GM12878 (cell line): Measurements from ENCODE around the gene DNAJB5. TPM values are rescaled to one million over a fixed set of nuclear protein-coding genes. Genes with fewer than 3 reads are reported as not detected.
A peak's percentile ranks its signal among the peaks of the same experiment; 100 is the strongest.

ENCODE experiments used
- CBX3 ChIP-seq: fragments of 200-600 bp; sonication (generic); IDR thresholded peaks from 2 replicates; pipeline ENCODE4 v1.6.1; 2016; ENCODE audit warnings: low read depth, borderline replicate concordance
- DPF2 ChIP-seq: fragments of 450-650 bp; IDR thresholded peaks from 2 replicates; pipeline ENCODE4 v1.6.1; 2017; ENCODE audit warnings: mild to moderate bottlenecking
- HDAC2 ChIP-seq: fragments of 200-600 bp; sonication (generic); IDR thresholded peaks from 2 replicates; pipeline ENCODE4 v1.6.1; 2017
- IKZF1 ChIP-seq: fragments of 450-650 bp; conservative IDR thresholded peaks from 2 replicates; pipeline ENCODE4 v1.6.1; 2017; ENCODE audit warnings: antibody characterized with exemption, mild to moderate bottlenecking
- IKZF2 ChIP-seq, 2 experiments: fragments of 450-650 bp; IDR thresholded peaks; 2 replicates each; pipeline ENCODE4 v1.6.1; 2017; ENCODE audit warnings: mild to moderate bottlenecking in 2 of 2, moderate library complexity in 2 of 2
- MEF2A ChIP-seq: IDR thresholded peaks from 2 replicates; pipeline ENCODE4 v1.6.1; 2011; ENCODE audit warnings: low read depth, mild to moderate bottlenecking, low read length, moderate library complexity; ENCODE audit not compliant: insufficient read depth
- NRF1 ChIP-seq: conservative IDR thresholded peaks from 2 replicates; pipeline ENCODE4 v1.6.1; 2011; ENCODE audit warnings: mild to moderate bottlenecking, low read depth, low read length, improper control_type of control experiment
- RAD51 ChIP-seq: fragments of 450-650 bp; IDR thresholded peaks from 2 replicates; pipeline ENCODE4 v1.6.1; 2016; ENCODE audit warnings: moderate library complexity, mild to moderate bottlenecking, inconsistent platforms
- SMC3 ChIP-seq: IDR thresholded peaks from 2 replicates; pipeline ENCODE4 v1.6.1; 2011; ENCODE audit warnings: low read length, improper control_type of control experiment, borderline replicate concordance
- STAT1 ChIP-seq: fragments of 450-650 bp; conservative IDR thresholded peaks from 2 replicates; pipeline ENCODE4 v1.6.1; 2014; ENCODE audit warnings: antibody characterized with exemption, mild to moderate bottlenecking
- SUPT20H ChIP-seq: IDR thresholded peaks from 2 replicates; pipeline ENCODE4 v1.6.1; 2011; ENCODE audit warnings: low read depth, mild to moderate bottlenecking, low read length, moderate library complexity, borderline replicate concordance; ENCODE audit not compliant: control insufficient read depth
- TCF3 ChIP-seq: IDR thresholded peaks from 2 replicates; pipeline ENCODE4 v1.6.1; 2012; ENCODE audit warnings: low read depth, mild to moderate bottlenecking, low read length, borderline replicate concordance; ENCODE audit not compliant: insufficient read depth
- ZNF274 ChIP-seq: IDR thresholded peaks from one replicate; pipeline ENCODE4 v1.8.0; 2011; ENCODE audit not compliant: insufficient read length, insufficient read depth
- ZNF384 ChIP-seq: IDR thresholded peaks from 2 replicates; pipeline ENCODE4 v1.6.1; 2012; ENCODE audit warnings: low read depth, mild to moderate bottlenecking, low read length, improper control_type of control experiment, borderline replicate concordance
- ZZZ3 ChIP-seq: IDR thresholded peaks from 2 replicates; pipeline ENCODE4 v1.6.1; 2011; ENCODE audit warnings: low read depth; ENCODE audit not compliant: control insufficient read depth, insufficient read length
- polyA plus RNA-seq, 11 experiments: library from polyadenylated mRNA; depleted of rRNA in 4 of 11; unstranded in 6 of 11; stranded (reverse) in 5 of 11; fragments of >200 nt; fragmentation: Nextera tagmentation in 4 of 11; fragmentation: Illumina TruSeq in 1 of 11; extraction: Ambion mirVana in 4 of 11; extraction: Trizol in 1 of 11; gene quantifications; 1 replicate in 1 of 11; 2 replicates in 10 of 11; pipeline versions ENCODE4 v1.2.1 to v1.2.3, GENCODE V29; 2011 to 2016; ENCODE audit warnings: inconsistent platforms in 2 of 11, missing spikeins in 2 of 11, low read depth in 1 of 11
- total RNA-seq, 4 experiments: library from RNA; depleted of rRNA in 3 of 4; stranded (reverse); fragments of >200 nt in 3 of 4; fragmentation: Illumina TruSeq in 1 of 4; extraction: Trizol in 1 of 4; gene quantifications; 2 replicates each; pipeline versions ENCODE4 v1.2.1 to v1.2.3, GENCODE V29; 2013 to 2021
- TF ChIP-seq, protein P1 (sequence below): IDR thresholded peaks from 2 replicates; pipeline ENCODE4 v1.6.1; 2012; ENCODE audit warnings: low read length, inconsistent platforms
- TF ChIP-seq, protein P2 (sequence below): fragments of 450-650 bp; IDR thresholded peaks from 2 replicates; pipeline ENCODE4 v1.6.1; 2017; ENCODE audit warnings: mild to moderate bottlenecking, low read depth, inconsistent platforms; ENCODE audit not compliant: poor library complexity, severe bottlenecking
- TF ChIP-seq, protein P3 (sequence below): IDR thresholded peaks from 2 replicates; pipeline ENCODE4 v1.6.1; 2011; ENCODE audit warnings: borderline replicate concordance, low read depth, mild to moderate bottlenecking, moderate library complexity, mixed read lengths, low read length; ENCODE audit not compliant: insufficient read depth; ENCODE audit errors: extremely low read length
- TF ChIP-seq, protein P4 (sequence below): IDR thresholded peaks from 2 replicates; pipeline ENCODE4 v1.6.1; 2012; ENCODE audit warnings: improper control_type of control experiment, low read depth, low read length; ENCODE audit not compliant: insufficient replicate concordance

The DNAJB5 gene
- total and polyA plus RNA-seq, 10 of the 15 experiments (the other 5 are each of a cell fraction or from before 2014, with no cell fraction given) = 0.92 to 13.3 (median 6.8) TPM

DNA sequence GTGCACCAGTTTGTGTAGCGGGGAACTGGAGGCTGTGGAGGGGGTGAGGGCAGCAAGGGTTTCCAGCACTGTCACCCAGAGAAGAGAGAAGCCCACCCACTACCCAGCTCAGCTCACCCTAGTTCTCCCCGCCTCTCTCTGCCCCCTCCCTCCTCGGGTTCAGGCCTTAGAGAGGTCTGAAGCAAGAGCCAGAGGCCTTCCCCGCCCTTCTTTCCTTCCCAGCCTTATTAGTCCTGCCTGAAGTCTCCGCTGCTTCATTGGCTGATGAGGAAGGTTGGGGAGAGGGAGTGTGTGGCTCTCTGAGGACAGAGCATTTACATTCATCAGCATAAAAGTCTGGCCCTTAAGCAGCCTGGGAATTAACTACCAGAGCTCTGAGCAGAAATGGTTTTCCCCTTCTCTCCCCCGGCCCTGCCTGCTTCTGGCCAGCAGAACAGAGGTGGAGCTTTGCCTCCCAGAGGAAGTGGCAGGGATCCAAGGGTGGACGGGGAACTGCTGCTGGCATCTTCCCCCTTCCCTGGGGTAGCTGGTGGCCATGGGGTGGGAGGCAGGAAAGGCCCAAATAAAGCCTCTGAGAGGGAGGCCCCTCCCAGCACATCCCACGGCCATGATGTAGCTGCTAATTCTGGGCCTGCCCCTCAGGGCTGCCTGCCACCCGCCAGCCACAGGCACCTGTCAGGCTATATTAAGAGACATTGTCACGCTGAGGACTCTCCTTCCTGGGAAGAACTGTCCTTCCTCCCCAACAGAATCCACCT, 4.1 kb downstream of the DNAJB5 start (continued):
- TF ChIP-seq, protein P1, sequence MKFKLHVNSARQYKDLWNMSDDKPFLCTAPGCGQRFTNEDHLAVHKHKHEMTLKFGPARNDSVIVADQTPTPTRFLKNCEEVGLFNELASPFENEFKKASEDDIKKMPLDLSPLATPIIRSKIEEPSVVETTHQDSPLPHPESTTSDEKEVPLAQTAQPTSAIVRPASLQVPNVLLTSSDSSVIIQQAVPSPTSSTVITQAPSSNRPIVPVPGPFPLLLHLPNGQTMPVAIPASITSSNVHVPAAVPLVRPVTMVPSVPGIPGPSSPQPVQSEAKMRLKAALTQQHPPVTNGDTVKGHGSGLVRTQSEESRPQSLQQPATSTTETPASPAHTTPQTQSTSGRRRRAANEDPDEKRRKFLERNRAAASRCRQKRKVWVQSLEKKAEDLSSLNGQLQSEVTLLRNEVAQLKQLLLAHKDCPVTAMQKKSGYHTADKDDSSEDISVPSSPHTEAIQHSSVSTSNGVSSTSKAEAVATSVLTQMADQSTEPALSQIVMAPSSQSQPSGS = no peak
- no peak for TF ChIP-seq ZNF274
- no peak for TF ChIP-seq HDAC2
- no peak for TF ChIP-seq ZNF384
- TF ChIP-seq SUPT20H = no peak
- TF ChIP-seq CBX3 = no peak
- no peak for TF ChIP-seq STAT1
- TF ChIP-seq, protein P2, sequence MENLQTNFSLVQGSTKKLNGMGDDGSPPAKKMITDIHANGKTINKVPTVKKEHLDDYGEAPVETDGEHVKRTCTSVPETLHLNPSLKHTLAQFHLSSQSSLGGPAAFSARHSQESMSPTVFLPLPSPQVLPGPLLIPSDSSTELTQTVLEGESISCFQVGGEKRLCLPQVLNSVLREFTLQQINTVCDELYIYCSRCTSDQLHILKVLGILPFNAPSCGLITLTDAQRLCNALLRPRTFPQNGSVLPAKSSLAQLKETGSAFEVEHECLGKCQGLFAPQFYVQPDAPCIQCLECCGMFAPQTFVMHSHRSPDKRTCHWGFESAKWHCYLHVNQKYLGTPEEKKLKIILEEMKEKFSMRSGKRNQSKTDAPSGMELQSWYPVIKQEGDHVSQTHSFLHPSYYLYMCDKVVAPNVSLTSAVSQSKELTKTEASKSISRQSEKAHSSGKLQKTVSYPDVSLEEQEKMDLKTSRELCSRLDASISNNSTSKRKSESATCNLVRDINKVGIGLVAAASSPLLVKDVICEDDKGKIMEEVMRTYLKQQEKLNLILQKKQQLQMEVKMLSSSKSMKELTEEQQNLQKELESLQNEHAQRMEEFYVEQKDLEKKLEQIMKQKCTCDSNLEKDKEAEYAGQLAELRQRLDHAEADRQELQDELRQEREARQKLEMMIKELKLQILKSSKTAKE = no peak
- TF ChIP-seq IKZF1 = peak; percentile 83
- TF ChIP-seq IKZF2 (IDR thresholded peaks at IDR 0.05) = peak; percentile 52 to 54; a peak in 2 of 4 replicates
- no peak for TF ChIP-seq NRF1
- TF ChIP-seq TCF3 = no peak
- TF ChIP-seq, protein P3, sequence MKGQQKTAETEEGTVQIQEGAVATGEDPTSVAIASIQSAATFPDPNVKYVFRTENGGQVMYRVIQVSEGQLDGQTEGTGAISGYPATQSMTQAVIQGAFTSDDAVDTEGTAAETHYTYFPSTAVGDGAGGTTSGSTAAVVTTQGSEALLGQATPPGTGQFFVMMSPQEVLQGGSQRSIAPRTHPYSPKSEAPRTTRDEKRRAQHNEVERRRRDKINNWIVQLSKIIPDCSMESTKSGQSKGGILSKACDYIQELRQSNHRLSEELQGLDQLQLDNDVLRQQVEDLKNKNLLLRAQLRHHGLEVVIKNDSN = no peak
- no peak for TF ChIP-seq RAD51
- TF ChIP-seq, protein P4, sequence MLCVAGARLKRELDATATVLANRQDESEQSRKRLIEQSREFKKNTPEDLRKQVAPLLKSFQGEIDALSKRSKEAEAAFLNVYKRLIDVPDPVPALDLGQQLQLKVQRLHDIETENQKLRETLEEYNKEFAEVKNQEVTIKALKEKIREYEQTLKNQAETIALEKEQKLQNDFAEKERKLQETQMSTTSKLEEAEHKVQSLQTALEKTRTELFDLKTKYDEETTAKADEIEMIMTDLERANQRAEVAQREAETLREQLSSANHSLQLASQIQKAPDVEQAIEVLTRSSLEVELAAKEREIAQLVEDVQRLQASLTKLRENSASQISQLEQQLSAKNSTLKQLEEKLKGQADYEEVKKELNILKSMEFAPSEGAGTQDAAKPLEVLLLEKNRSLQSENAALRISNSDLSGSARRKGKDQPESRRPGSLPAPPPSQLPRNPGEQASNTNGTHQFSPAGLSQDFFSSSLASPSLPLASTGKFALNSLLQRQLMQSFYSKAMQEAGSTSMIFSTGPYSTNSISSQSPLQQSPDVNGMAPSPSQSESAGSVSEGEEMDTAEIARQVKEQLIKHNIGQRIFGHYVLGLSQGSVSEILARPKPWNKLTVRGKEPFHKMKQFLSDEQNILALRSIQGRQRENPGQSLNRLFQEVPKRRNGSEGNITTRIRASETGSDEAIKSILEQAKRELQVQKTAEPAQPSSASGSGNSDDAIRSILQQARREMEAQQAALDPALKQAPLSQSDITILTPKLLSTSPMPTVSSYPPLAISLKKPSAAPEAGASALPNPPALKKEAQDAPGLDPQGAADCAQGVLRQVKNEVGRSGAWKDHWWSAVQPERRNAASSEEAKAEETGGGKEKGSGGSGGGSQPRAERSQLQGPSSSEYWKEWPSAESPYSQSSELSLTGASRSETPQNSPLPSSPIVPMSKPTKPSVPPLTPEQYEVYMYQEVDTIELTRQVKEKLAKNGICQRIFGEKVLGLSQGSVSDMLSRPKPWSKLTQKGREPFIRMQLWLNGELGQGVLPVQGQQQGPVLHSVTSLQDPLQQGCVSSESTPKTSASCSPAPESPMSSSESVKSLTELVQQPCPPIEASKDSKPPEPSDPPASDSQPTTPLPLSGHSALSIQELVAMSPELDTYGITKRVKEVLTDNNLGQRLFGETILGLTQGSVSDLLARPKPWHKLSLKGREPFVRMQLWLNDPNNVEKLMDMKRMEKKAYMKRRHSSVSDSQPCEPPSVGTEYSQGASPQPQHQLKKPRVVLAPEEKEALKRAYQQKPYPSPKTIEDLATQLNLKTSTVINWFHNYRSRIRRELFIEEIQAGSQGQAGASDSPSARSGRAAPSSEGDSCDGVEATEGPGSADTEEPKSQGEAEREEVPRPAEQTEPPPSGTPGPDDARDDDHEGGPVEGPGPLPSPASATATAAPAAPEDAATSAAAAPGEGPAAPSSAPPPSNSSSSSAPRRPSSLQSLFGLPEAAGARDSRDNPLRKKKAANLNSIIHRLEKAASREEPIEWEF = no peak
- no peak for TF ChIP-seq SMC3
- no peak for TF ChIP-seq ZZZ3
- TF ChIP-seq MEF2A = 0 out of 2 replicates have a peak, but pooled peaks have one; percentile 35
- 0 out of 2 replicates have a peak, but pooled peaks have one; percentile 51 for TF ChIP-seq DPF2
